Measurements from ENCODE around the gene TRAF3IP3.

TRAF3IP3 gene

DNA sequence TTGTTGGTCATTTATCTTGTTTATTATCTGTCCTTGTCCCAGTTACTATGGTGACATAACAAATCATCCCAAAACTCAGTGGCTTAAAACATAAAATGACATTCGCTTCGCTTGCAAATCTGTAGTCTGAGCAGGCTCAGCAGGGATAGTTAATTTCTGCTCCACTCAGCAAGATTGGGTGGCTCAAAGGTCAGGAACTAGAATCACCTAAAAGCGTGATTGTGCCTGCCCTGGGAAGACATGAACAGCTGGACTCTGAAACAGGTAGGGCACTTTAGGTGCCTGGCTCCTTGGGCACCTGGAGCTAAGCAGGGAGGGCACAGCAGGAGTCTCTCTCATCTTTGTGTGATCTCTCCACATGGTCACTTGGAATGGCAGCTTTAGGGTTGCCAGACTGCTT is 14.7 kb upstream of the TRAF3IP3 start:
- no peak for DNase-seq

- no peak for DNase-seq
These were observed 14.0 kb upstream of the TRAF3IP3 start for GRCh38 chr1:209741889-209742288.

- DNase-seq = no peak
These were observed 13.3 kb upstream of the TRAF3IP3 start for GRCh38 chr1:209742409-209743144.

DNA sequence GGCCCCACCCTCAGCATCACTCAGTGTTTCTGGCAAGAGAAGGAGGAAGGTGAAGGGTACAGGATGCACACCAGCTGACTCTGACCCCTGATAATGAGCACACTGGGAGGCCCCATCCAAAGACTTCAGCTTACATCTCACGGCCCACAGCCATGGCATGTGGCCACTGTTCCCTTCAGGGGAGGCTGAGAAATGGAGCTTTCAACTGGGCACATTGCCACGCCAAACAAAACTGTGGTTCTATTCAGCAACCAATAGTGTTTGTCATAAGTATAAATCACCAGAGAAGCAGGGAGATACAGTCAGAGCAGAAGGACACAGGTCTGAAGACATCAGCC is 12.7 kb upstream of the TRAF3IP3 start:
- no peak for DNase-seq

DNA sequence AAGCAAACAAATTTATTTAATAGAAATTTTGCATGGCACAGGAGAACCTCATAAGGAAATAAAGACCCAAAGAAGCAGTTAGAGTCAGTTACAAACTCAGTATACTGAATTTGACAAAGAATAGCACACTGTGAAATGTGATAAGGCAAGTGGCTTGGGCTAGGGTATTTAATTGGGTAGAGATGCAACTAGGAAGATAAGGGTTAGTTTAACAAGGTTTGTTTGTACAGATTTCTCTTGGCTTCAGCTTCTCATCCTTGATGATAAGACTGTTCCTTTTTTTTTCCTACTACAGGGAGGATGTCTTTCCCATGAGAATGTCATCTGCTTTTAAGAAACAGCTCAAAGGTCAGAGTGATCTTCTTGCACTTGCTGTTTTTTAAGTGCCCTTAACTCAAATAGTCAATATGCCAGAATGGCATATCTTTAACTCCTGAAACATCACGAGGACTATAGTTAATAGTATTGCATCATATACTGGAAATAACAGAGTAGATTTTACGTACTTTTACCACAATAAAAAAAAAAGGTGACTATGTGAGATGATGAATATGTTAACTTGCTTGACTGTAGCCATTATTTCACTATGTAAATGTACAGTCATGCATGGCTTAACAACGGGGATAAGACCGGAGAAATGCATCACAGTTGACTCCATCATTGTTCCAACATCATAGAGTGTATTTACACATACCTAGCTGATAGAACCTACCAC is 9.2 kb upstream of the TRAF3IP3 start:
- no peak for DNase-seq

DNA sequence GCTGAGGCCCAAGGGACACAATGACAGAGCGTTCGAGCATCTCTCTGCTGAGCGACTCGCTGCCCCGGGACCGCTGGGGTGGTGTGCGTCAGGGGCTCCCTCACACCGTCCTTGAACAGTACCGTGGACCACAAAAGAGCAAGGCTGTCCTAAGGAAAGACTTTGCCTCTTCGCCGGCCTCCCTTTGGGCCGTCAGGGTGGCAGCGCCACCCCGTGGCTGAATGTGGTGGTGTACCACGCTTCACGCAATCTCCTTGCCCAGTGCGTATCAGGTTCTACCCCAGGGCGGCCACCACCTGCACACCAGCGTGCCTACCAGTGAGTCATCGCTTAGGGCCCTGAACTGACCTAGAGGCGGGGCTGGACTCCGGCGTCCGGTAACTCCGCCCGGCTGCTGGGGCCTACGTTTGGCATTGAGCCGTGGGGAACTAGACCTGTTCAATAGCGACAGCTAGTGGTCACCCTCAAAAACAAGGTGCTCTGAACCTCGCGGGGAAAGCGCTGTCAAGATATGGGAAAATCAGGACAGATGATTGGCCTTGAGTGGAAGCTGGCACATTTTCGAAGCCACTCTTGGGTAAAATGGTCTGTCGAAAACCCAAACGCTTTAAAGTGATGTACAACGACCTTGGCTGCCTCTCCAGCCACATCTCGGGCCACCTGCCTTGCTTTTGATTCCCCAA is 8.1 kb upstream of the TRAF3IP3 start:
- peak; percentile 72 to 74 for DNase-seq

- no peak for DNase-seq
These were observed 7.2 kb upstream of the TRAF3IP3 start for GRCh38 chr1:209748620-209749019.

DNA sequence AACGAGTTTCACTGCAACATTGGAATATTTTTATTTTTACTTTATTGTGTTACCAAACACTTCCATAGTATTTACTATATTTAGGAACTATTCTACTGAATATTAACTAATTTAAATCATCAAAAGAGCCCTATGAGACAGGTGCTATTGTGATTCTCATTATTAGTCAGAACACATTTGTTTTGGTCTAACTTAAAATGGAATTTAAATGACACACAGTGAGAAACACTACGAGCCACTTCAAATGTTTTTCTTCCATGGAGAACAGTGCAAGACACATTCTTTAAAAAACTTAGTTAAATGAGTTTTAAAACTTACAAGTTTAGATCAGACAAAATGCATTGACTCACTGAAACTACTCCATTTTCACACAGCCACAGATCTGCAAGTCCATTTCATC is 6.6 kb upstream of the TRAF3IP3 start:
- DNase-seq = no peak

- DNase-seq = no peak
These were observed 6.1 kb upstream of the TRAF3IP3 start for GRCh38 chr1:209749670-209750323.

- DNase-seq = no peak
These were observed 4.1 kb upstream of the TRAF3IP3 start for GRCh38 chr1:209751627-209752231.

- DNase-seq = no peak
These were observed 3.0 kb upstream of the TRAF3IP3 start for GRCh38 chr1:209752890-209753289.

DNA sequence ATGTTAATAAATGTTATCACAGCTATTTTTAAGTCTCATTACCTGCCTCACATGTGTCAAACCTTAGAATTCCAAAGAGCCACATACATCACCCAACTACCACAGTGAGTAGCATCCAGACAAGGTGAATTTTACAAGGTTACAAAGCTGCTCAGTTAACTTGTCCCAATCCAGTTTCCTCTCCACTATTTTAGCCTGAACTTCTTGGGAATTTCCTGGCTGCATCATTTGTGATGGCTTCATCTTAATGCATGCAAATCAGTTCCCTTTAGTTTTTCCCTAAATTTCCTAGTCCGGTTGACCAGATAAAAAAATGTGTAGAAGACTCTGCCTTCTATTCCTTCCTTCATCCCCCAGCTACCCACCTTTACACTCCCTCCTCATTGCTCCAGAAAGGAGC is 597 bp upstream of the TRAF3IP3 start:
- no peak for DNase-seq

GRCh38 chr1:209756615-209757445 is 977 bp downstream of the TRAF3IP3 start:
- DNase-seq = peak in 1 of 2 experiments; percentile 21

- DNase-seq = no peak
These were observed 2.5 kb downstream of the TRAF3IP3 start for GRCh38 chr1:209758400-209758799.

- DNase-seq = no peak
These were observed 4.0 kb downstream of the TRAF3IP3 start for GRCh38 chr1:209759829-209760359.

- no peak for DNase-seq
These were observed 5.3 kb downstream of the TRAF3IP3 start for GRCh38 chr1:209761011-209761635.

GRCh38 chr1:209766051-209766450 is 10.2 kb downstream of the TRAF3IP3 start:
- DNase-seq = no peak

DNA sequence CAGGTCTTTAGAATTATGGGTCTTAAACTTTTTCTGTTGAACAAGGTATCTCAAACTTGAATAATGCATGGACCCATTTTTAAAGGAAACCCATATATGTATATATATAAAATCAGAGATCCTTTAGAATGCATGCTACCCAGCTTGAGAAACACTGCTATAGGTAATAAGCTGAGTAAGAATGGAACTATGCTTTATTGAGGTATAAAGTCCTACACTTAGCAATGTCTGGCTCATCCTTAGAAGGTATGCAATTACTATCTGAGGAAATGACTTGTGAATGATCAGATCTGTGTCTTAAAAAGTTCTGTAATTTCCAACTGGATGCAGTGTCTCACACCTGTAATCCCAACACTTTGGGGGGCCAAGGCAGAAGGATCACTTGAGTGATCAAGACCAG is 11.2 kb downstream of the TRAF3IP3 start:
- DNase-seq = no peak

DNA sequence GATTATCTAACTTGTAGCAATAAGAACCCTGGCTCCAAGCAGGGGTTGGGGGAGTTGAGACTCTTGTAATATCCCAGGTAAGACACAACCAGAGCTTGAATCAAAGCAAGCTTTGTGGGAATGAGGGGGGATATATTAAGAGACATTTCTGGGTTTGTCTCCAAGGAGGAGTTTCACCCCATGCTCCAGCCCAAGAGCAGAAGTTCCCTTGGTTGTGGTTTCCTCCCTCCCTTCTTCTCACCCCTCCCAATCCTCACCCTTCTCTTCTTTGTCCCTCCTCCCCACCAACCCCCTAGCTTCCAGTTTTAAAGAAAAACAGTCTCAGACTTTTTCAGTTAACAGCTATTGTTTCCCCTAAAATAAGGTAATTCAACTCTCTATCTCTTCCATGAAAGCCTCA is 11.9 kb downstream of the TRAF3IP3 start:
- no peak for DNase-seq

GRCh38 chr1:209768354-209768774 is 12.5 kb downstream of the TRAF3IP3 start:
- DNase-seq = peak; percentile 73 to 76

DNA sequence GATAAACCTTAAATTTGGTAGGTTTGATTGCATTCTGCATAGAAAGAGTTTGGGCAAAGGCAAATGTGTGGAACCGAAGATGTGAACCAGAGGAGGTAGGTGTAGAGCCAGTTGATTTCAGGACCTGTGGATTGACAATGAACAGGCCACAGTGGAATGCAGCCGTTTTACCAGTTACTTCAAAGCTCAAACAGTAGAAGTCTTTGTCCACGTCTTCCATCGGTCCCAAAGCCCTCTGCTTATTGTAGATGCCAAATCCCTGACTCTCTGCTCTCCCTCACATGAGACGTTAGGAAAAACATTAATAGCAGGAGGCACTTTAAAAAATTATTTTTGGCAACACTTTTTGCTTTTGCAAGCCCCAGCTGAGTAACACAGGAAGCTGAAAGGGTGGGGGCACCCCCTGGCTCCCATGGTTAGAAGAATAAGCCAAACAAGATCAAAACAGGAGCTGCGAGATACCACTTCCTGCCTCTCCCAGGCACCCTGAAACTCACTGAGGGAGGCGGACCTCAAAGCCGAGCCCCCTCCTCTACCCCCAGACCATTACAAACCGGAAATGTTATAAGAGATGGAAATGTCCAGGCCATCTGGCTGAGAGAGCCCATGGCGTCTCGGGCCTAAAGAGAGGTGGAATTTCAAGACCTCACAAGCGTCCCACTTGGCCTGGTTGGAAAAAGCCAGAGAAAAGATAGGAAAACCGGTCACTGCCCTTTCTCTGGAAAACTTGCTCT is 13.5 kb downstream of the TRAF3IP3 start:
- peak; percentile 55 to 58 for DNase-seq

All from activated CD4-positive, alpha-beta T cell treated with anti-CD3 and anti-CD28 coated beads, Interleukin-2, amount 50 U/mL, for 4 hours (primary cell).